HEK293T (cell line): ENCODE measurements around the gene TRIM68.

ENCODE experiments used
- BHLHE40 ChIP-seq: fragments of 450-650 bp; IDR thresholded peaks from 2 replicates; pipeline ENCODE4 v1.6.1; 2016; ENCODE audit warnings: mild to moderate bottlenecking, moderate library complexity, borderline replicate concordance
- ELF4 ChIP-seq: fragments of 450-650 bp; IDR thresholded peaks from 2 replicates; pipeline ENCODE4 v1.6.1; 2017; ENCODE audit warnings: antibody characterized with exemption
- FOXA1 ChIP-seq: fragments of 450-650 bp; IDR thresholded peaks from 2 replicates; pipeline ENCODE4 v1.6.1; 2016; ENCODE audit warnings: mild to moderate bottlenecking
- FOXM1 ChIP-seq: fragments of 450-650 bp; IDR thresholded peaks from 2 replicates; pipeline ENCODE4 v1.6.1; 2017; ENCODE audit warnings: mild to moderate bottlenecking, borderline replicate concordance
- SP1 ChIP-seq: fragments of 450-650 bp; IDR thresholded peaks from 2 replicates; pipeline ENCODE4 v1.6.1; 2017
- TARDBP ChIP-seq: fragments of 450-650 bp; IDR thresholded peaks from 2 replicates; pipeline ENCODE4 v1.6.1; 2016
- ZNF384 ChIP-seq: fragments of 450-650 bp; IDR thresholded peaks from 2 replicates; pipeline ENCODE4 v1.6.1; 2016

GRCh38 chr11:4615856-4616444 lies 7.9 kb upstream of the TRIM68 start:
- TF ChIP-seq BHLHE40 (no peak), FOXA1 (no peak), SP1 (no peak), ZNF384 (no peak), FOXM1 (no peak), ELF4 (no peak), TARDBP (no peak)
